GM12878 (cell line): ENCODE measurements around the gene CACFD1. TPM values are rescaled to one million over a fixed set of nuclear protein-coding genes. Genes with fewer than 3 reads are reported as not detected.

Experiments used
- ASH2L ChIP-seq: fragments of 300-600, 200-600 bp; sonication (generic); IDR thresholded peaks from 2 replicates; pipeline ENCODE4 v1.6.1; 2017; ENCODE audit warnings: low read depth, mild to moderate bottlenecking, borderline replicate concordance
- BACH1 ChIP-seq: fragments of 450-650 bp; IDR thresholded peaks from 2 replicates; pipeline ENCODE4 v1.6.1; 2017; ENCODE audit warnings: mild to moderate bottlenecking, borderline replicate concordance
- BMI1 ChIP-seq: fragments of 450-650 bp; IDR thresholded peaks from 2 replicates; pipeline ENCODE4 v1.6.1; 2016; ENCODE audit warnings: mild to moderate bottlenecking, moderate library complexity, borderline replicate concordance
- CHD1 ChIP-seq: IDR thresholded peaks from 2 replicates; pipeline ENCODE4 v1.6.1; 2012; ENCODE audit warnings: low read depth, low read length, improper control_type of control experiment
- EZH2 ChIP-seq: IDR thresholded peaks from 2 replicates; pipeline ENCODE4 v1.6.1; 2012; ENCODE audit warnings: low read depth, mild to moderate bottlenecking, control low read depth, inconsistent platforms, low read length, borderline replicate concordance; ENCODE audit not compliant: control insufficient read depth
- FOS ChIP-seq: IDR thresholded peaks from 3 replicates; pipeline ENCODE4 v1.6.1; 2011; ENCODE audit warnings: borderline replicate concordance; ENCODE audit not compliant: insufficient read length; ENCODE audit errors: extremely low read depth
- GATAD2B ChIP-seq: fragments of 450-650 bp; conservative IDR thresholded peaks from 2 replicates; pipeline ENCODE4 v1.6.1; 2017; ENCODE audit warnings: low read depth, mild to moderate bottlenecking, moderate library complexity
- IKZF1 ChIP-seq: fragments of 450-650 bp; conservative IDR thresholded peaks from 2 replicates; pipeline ENCODE4 v1.6.1; 2017; ENCODE audit warnings: antibody characterized with exemption, mild to moderate bottlenecking
- JUND ChIP-seq: IDR thresholded peaks from 2 replicates; pipeline ENCODE4 v1.6.1; 2012; ENCODE audit warnings: low read depth, mild to moderate bottlenecking, low read length, improper control_type of control experiment, moderate library complexity
- LARP7 ChIP-seq: fragments of 450-650 bp; IDR thresholded peaks from 2 replicates; pipeline ENCODE4 v1.6.1; 2017; ENCODE audit warnings: mild to moderate bottlenecking
- MAX ChIP-seq: IDR thresholded peaks from 2 replicates; pipeline ENCODE4 v1.6.1; 2012; ENCODE audit warnings: low read depth, low read length, improper control_type of control experiment
- MYB ChIP-seq: fragments of 150-350 bp; IDR thresholded peaks from 2 replicates; pipeline ENCODE4 v1.6.1; 2014; ENCODE audit warnings: mild to moderate bottlenecking, low read depth, low read length, borderline replicate concordance
- NR2F1 ChIP-seq: fragments of 450-650 bp; conservative IDR thresholded peaks from 2 replicates; pipeline ENCODE4 v1.6.1; 2017; ENCODE audit warnings: mild to moderate bottlenecking
- NRF1 ChIP-seq: conservative IDR thresholded peaks from 2 replicates; pipeline ENCODE4 v1.6.1; 2011; ENCODE audit warnings: mild to moderate bottlenecking, low read depth, low read length, improper control_type of control experiment
- PRDM15 ChIP-seq: fragments of 450-650 bp; formaldehyde crosslinking; IDR thresholded peaks from 2 replicates; pipeline ENCODE4 v1.4.0; 2020; ENCODE audit warnings: mild to moderate bottlenecking, moderate library complexity
- RELA ChIP-seq: fragments of 450-650 bp; IDR thresholded peaks from 2 replicates; pipeline ENCODE4 v1.8.0; 2014; ENCODE audit warnings: borderline replicate concordance; ENCODE audit not compliant: partially characterized antibody
- RFX5 ChIP-seq: IDR thresholded peaks from 2 replicates; pipeline ENCODE4 v1.6.1; 2011; ENCODE audit warnings: low read depth, low read length, improper control_type of control experiment
- RUNX3 ChIP-seq: IDR thresholded peaks from 2 replicates; pipeline ENCODE4 v1.6.1; 2012; ENCODE audit warnings: low read length, inconsistent platforms
- SIX5 ChIP-seq: IDR thresholded peaks from 2 replicates; pipeline ENCODE4 v1.6.1; 2011; ENCODE audit warnings: mild to moderate bottlenecking, low read depth, low read length, moderate library complexity; ENCODE audit not compliant: severe bottlenecking
- SP1 ChIP-seq: IDR thresholded peaks from one replicate; pipeline ENCODE4 v1.6.1; 2011; ENCODE audit warnings: low read depth, low read length
- polyA plus RNA-seq, 11 experiments: library from polyadenylated mRNA; depleted of rRNA in 4 of 11; unstranded in 6 of 11; stranded (reverse) in 5 of 11; fragments of >200 nt; fragmentation: Nextera tagmentation in 4 of 11; fragmentation: Illumina TruSeq in 1 of 11; extraction: Ambion mirVana in 4 of 11; extraction: Trizol in 1 of 11; gene quantifications; 1 replicate in 1 of 11; 2 replicates in 10 of 11; pipeline versions ENCODE4 v1.2.1 to v1.2.3, GENCODE V29; 2011 to 2016; ENCODE audit warnings: inconsistent platforms in 2 of 11, missing spikeins in 2 of 11, low read depth in 1 of 11
- total RNA-seq, 4 experiments: library from RNA; depleted of rRNA in 3 of 4; stranded (reverse); fragments of >200 nt in 3 of 4; fragmentation: Illumina TruSeq in 1 of 4; extraction: Trizol in 1 of 4; gene quantifications; 2 replicates each; pipeline versions ENCODE4 v1.2.1 to v1.2.3, GENCODE V29; 2013 to 2021
- TF ChIP-seq, protein P1 (sequence below): fragments of 450-650 bp; IDR thresholded peaks from 2 replicates; pipeline ENCODE4 v1.6.1; 2016; ENCODE audit warnings: mild to moderate bottlenecking
- TF ChIP-seq, protein P2 (sequence below): fragments of 450-650 bp; IDR thresholded peaks from 2 replicates; pipeline ENCODE4 v1.6.1; 2014; ENCODE audit warnings: mild to moderate bottlenecking

Gene CACFD1
- total and polyA plus RNA-seq, 10 of the 15 experiments (the other 5 are each of a cell fraction or from before 2014, with no cell fraction given), result 0.09 to 5.8 (median 1.4) TPM; not detected in 1

DNA sequence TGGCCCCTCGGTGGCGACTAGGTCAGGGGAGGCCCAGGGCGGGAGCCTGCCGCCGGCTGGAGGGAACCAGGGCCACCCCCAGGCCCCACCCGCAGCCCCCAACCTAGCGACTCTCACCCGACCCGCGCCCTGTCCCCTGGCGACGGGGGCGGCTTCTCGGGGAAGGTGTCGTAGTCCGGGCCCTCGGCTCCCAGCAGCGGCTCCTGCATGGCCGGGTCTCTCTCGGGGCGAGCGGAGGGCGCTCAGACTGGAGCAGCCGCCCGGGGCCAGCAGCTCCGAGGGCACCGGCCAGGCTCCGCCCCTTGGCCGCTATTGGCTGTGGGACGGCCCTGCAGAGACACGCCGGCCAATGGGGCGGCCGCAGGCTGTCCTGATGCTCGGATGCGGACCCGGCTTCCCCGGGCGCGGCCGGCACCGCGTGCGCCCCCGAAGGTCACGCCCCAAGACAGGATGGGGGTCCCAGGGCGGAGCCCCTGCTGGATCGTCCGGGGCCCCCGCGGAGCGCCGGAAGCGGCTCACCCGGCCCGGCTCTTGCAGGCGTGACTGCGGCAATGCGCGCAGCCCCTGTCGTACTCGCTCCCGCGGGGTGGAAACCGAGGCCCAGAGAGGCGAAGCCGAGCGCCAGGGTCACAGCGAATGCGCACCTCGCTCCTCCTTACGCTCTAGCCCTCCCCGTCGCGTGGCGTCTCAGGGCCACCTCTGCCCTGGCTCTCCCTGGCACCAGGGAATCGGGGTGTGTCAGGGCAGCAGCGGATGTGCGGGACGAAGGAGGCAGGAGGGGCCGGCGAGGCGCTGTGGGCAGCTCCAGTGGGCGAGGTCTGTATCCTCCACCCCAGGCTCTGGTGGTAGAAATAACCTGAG, 19.3 kb downstream of the CACFD1 start, which contains the start of gene SLC2A6 (continued):
- TF ChIP-seq JUND, result no peak
- TF ChIP-seq BMI1, result no peak
- TF ChIP-seq IKZF1, result peak; percentile 47
- TF ChIP-seq SP1, result peak; percentile 82
- peak; percentile 73 for TF ChIP-seq LARP7
- TF ChIP-seq SIX5, result no peak
- TF ChIP-seq GATAD2B, result peak; percentile 84
- TF ChIP-seq RUNX3, result 0 out of 2 replicates have a peak, but pooled peaks have one; percentile 4
- TF ChIP-seq PRDM15 (CRISPR knock-in tag), result no peak
- 0 out of 2 replicates have a peak, but pooled peaks have one; percentile 24 for TF ChIP-seq BACH1
- TF ChIP-seq RELA, result peak; percentile 16
- TF ChIP-seq MYB, result no peak
- peak; percentile 63 for TF ChIP-seq MAX
- TF ChIP-seq ASH2L, result no peak
- no peak for TF ChIP-seq NRF1
- TF ChIP-seq, protein P1, sequence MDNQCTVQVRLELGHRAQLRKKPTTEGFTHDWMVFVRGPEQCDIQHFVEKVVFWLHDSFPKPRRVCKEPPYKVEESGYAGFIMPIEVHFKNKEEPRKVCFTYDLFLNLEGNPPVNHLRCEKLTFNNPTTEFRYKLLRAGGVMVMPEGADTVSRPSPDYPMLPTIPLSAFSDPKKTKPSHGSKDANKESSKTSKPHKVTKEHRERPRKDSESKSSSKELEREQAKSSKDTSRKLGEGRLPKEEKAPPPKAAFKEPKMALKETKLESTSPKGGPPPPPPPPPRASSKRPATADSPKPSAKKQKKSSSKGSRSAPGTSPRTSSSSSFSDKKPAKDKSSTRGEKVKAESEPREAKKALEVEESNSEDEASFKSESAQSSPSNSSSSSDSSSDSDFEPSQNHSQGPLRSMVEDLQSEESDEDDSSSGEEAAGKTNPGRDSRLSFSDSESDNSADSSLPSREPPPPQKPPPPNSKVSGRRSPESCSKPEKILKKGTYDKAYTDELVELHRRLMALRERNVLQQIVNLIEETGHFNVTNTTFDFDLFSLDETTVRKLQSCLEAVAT, result no peak
- TF ChIP-seq CHD1, result no peak
- TF ChIP-seq RFX5, result peak; percentile 45; the same call in 1 of the 2 replicates
- peak; percentile 19 for TF ChIP-seq FOS
- peak; percentile 88 for TF ChIP-seq NR2F1
- TF ChIP-seq EZH2, result no peak
- TF ChIP-seq, protein P2, sequence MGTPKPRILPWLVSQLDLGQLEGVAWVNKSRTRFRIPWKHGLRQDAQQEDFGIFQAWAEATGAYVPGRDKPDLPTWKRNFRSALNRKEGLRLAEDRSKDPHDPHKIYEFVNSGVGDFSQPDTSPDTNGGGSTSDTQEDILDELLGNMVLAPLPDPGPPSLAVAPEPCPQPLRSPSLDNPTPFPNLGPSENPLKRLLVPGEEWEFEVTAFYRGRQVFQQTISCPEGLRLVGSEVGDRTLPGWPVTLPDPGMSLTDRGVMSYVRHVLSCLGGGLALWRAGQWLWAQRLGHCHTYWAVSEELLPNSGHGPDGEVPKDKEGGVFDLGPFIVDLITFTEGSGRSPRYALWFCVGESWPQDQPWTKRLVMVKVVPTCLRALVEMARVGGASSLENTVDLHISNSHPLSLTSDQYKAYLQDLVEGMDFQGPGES, result no peak
